ENCODE results near the gene PNMA6E.

Gene PNMA6E

DNA sequence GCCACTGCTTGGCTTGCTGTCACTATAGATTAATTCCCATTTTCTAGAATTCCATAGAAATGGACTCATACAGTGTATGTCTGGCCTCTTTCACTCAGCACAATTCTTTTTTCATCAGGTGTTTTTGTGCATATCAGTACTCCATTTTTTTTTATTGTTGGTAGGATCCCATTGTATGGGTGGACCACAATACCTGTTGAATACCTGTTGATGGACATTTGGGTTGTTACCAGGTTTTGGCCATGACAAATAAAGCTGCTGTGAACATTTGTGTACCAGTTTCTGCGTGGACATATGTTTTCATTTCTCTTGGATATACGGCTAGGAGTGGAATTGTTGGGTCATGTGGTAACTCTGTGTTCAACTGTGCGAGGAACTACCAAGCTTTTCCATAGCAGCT, 25.1 kb upstream of the PNMA6E start:
- DNase-seq (ENCODE audit: extremely low spot score), result no peak
- CTCF ChIA-PET, result no interaction called here
- no peak for TF ChIP-seq CTCF (IDR thresholded peaks at IDR 0.05; ENCODE audit: control extremely low read depth, extremely low read depth, low read depth, missing control alignments)
- POLR2A ChIA-PET, result no interaction called here

GRCh38 chrX:153423652-153424051, 22.5 kb upstream of the PNMA6E start:
- no peak for DNase-seq (ENCODE audit: extremely low spot score)
- ChIA-PET POLR2A (no interaction called here), CTCF (no interaction called here)
- TF ChIP-seq CTCF (IDR thresholded peaks at IDR 0.05; ENCODE audit: control extremely low read depth, extremely low read depth, low read depth, missing control alignments), result no peak

GRCh38 chrX:153421856-153422255, 20.7 kb upstream of the PNMA6E start:
- TF ChIP-seq CTCF (IDR thresholded peaks at IDR 0.05; ENCODE audit: control extremely low read depth, extremely low read depth, low read depth, missing control alignments), result no peak
- no peak for DNase-seq (ENCODE audit: extremely low spot score)
- ChIA-PET CTCF (no interaction called here), POLR2A (no interaction called here)

DNA sequence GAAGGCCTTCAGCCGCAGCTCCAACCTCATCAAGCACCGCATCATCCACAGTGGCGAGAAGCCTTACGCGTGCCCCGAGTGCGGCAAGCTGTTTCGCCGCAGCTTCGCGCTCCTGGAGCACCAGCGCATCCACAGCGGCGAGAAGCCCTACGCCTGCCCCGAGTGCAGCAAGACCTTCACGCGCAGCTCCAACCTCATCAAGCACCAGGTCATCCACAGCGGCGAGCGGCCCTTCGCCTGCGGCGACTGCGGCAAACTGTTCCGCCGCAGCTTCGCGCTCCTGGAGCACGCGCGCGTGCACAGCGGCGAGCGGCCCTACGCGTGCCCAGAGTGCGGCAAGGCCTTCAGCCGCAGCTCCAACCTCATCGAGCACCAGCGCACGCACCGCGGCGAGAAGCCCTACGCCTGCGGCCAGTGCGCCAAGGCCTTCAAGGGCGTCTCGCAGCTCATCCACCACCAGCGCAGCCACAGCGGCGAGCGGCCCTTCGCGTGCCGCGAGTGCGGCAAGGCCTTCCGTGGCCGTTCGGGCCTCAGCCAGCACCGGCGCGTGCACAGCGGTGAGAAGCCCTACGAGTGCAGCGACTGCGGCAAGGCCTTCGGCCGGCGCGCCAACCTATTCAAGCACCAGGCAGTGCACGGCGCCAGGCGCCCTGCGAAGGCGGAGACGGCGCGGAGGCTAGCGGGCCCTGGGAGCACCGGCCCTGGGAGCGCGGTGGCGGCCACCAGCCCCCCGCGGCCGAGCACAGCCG, 19.9 kb upstream of the PNMA6E start:
- POLR2A ChIA-PET, result no interaction called here

GRCh38 chrX:153417637-153418036, 16.5 kb upstream of the PNMA6E start:
- TF ChIP-seq CTCF (IDR thresholded peaks at IDR 0.05; ENCODE audit: control extremely low read depth, extremely low read depth, low read depth, missing control alignments), result no peak
- ChIA-PET POLR2A (no interaction called here), CTCF (interaction anchor here (1.0 kb wide), 1 partner anchor 385 kb away, joined by 3 read pairs; no protein-coding TSS in a partner anchor)
- DNase-seq (ENCODE audit: extremely low spot score), result no peak

More for the DNA sequence above, 19.9 kb upstream of the PNMA6E start:
- DNase-seq (ENCODE audit: extremely low spot score), result no peak
- TF ChIP-seq CTCF (IDR thresholded peaks at IDR 0.05; ENCODE audit: control extremely low read depth, extremely low read depth, low read depth, missing control alignments), result no peak
- CTCF ChIA-PET, result no interaction called here

DNA sequence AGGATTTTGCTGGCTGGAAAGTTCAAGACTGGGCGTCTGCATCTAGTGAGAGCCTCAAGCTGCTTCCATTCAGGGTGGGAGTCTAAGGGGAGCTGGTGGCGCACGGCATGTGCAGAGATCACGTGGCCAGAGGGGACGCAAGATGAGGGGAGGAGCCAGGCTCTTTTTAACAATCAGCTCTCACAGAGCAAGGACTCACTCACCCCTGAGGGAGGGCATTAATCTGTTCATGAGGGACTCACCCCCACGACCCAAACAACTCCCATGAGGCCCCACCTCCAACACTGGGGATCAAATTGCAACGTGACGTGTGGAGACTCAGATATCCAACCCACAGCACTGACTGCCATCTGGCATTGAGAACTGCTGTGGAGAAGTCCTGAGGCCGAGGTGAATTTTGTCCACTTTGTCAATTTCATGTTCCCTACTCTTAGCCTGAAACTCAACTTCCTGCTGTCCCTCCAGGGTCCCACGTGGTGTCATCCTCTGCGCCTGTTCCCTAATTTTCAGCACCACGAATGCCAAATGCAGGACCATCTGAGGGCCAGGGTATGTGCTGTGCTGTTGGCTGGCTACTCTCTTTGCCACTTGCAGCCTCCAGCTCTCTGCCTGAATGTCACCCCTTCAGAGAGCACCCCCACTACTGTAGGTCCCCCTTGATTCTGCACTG, 15.8 kb upstream of the PNMA6E start:
- CTCF ChIA-PET, result interaction anchor here (1.0 to 1.1 kb wide), 2 partner anchors 18 to 384 kb away, joined by 3 read pairs; no protein-coding TSS in a partner anchor
- TF ChIP-seq CTCF (IDR thresholded peaks at IDR 0.05; ENCODE audit: control extremely low read depth, extremely low read depth, low read depth, missing control alignments), result no peak
- POLR2A ChIA-PET, result no interaction called here
- DNase-seq (ENCODE audit: extremely low spot score), result no peak

Measured in GM10248 (cell line).